ENCODE results near the gene PDSS2.

DNA sequence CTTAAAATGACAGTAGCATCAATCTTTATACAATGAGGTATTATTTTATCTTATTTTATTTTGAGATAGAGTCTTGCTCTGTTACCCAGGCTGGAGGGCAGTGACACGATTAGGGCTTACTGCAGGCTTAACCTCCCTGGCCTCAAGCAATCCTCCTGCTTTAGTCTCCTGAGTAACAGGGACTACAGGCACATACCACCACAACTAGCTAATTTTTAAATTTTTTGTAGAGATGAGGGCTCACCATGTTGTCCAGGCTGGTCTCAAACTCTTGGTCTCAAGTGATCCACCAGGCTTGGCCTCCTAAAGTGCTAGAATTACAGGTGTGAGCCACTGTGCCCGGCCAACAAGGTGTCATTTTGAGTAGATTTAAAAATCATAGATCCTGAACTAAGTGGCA lies 125.9 kb downstream of the PDSS2 start:
- TF ChIP-seq, protein P1, sequence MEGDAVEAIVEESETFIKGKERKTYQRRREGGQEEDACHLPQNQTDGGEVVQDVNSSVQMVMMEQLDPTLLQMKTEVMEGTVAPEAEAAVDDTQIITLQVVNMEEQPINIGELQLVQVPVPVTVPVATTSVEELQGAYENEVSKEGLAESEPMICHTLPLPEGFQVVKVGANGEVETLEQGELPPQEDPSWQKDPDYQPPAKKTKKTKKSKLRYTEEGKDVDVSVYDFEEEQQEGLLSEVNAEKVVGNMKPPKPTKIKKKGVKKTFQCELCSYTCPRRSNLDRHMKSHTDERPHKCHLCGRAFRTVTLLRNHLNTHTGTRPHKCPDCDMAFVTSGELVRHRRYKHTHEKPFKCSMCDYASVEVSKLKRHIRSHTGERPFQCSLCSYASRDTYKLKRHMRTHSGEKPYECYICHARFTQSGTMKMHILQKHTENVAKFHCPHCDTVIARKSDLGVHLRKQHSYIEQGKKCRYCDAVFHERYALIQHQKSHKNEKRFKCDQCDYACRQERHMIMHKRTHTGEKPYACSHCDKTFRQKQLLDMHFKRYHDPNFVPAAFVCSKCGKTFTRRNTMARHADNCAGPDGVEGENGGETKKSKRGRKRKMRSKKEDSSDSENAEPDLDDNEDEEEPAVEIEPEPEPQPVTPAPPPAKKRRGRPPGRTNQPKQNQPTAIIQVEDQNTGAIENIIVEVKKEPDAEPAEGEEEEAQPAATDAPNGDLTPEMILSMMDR (IDR thresholded peaks at IDR 0.05; ENCODE audit: low read depth, low read length, poor library complexity, severe bottlenecking): no peak
- TF ChIP-seq EZH2phosphoT487 (IDR thresholded peaks at IDR 0.05; ENCODE audit: borderline replicate concordance, low read length): no peak

All from DOHH2 (cell line).